Heart left ventricle (tissue), 13 donors: Measurements from ENCODE around the gene MICOS13.

Source experiments
- CTCF ChIP-seq, 12 donors: fragments of 200-600 bp; sonication (generic) in 4 of 12; IDR thresholded peaks; one replicate each; pipeline versions ENCODE4 v1.5.0 to v1.8.0; 2018 to 2022; ENCODE audit warnings: antibody characterized with exemption in 12 of 12, mild to moderate bottlenecking in 5 of 12
- POLR2A ChIP-seq, 2 donors: fragments of 450-650 bp; IDR thresholded peaks; one replicate each; pipeline ENCODE4 v1.6.1; 2017; ENCODE audit warnings: antibody characterized with exemption in 2 of 2, mild to moderate bottlenecking in 2 of 2, moderate library complexity in 2 of 2
- donor health status: ischemic (EF 13 %, LVEDD 7.1; RV severe dilation, severe dysfunction).
- donor health status: DM: no; HTN: yes; CAD: no.
- donor health status: DM: no; HTN: no; CAD: no.
- donor health status: ischemic (EF 25% LVEDD 6.9; RV normal size, moderate dysfunction).
- donor health status: ischemic (EF 25% LVEDD 5.7; RV mildly dilated, moderate dysfunction).
- donor health status: ischemic (EF 35%, LVEDD 5.7; RV mildly dilated, moderate dysfunction).
- donor health status: nonischemic (EF 11% LVEDD 7.7; RV severe dilation, severe dysfunction).
- donor health status: DM: yes; HTN: yes; CAD: no.
- donor health status: PGD.
- donor health status: ischemic (EF 29% LVEDD 5.4; RV normal size, mild dysfunction).
- donor health status: nonischemic (EF 23%, LVEDD 6.1; RV moderate dilation, normal function).

DNA sequence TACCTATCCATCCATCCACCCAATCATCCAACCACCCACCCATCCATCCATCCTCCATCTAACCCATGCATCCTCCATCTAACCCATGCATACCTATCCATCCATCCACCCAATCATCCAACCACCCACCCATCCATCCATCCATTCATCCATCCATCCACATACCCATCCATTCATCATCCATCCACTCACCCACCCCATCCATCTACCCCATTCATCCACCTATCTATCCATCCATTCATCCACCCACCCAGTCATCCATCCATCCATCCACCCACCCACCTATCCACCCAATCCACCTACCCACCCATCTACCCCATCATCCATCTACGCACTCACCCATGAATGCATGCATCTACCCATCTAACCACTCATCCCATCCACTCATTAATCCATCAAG lies 6.6 kb downstream of the MICOS13 start:
- TF ChIP-seq POLR2A (IDR thresholded peaks at IDR 0.05) (no peak), CTCF (IDR thresholded peaks at IDR 0.05) (no peak)
